AG04449 (cell line): ENCODE measurements around the gene REV1.

Experiments
- CTCF ChIA-PET: fragments of 350-600 bp; formaldehyde crosslinking; extraction: SDS; loops from one replicate; lab custom pipeline; 2021; ENCODE audit warnings: antibody characterized with exemption; lab: Yijun Ruan, JAX
- POLR2A ChIA-PET: fragments of 400-600, 350-600 bp; formaldehyde crosslinking; extraction: SDS; loops from one replicate; lab custom pipeline; 2020; ENCODE audit warnings: antibody characterized with exemption, inconsistent platforms; lab: Yijun Ruan, JAX
- DNase-seq: peaks from one replicate; pipeline ENCODE4 v3.0.0-alpha.2; 2010; ENCODE audit warnings: low read depth, low spot score
- H3K4me3 ChIP-seq: 2 replicates; pipeline ENCODE4 v1.5.1; 2011; ENCODE audit warnings: low read depth, mild to moderate bottlenecking, control low read depth, low read length
- TF ChIP-seq, protein P1 (sequence below): IDR thresholded peaks from one replicate; pipeline ENCODE4 v1.5.1; 2011; ENCODE audit warnings: mild to moderate bottlenecking, moderate library complexity, low read length, control low read depth, inconsistent platforms; ENCODE audit not compliant: insufficient read depth; ENCODE audit errors: missing control alignments

The REV1 gene

GRCh38 chr2:99488539-99489062 lies 1.2 kb downstream of the REV1 start:
- H3K4me3 ChIP-seq: peak overlapping the region; percentile 88
- DNase-seq: no peak
- POLR2A ChIA-PET: no interaction called here
- TF ChIP-seq, protein P1, sequence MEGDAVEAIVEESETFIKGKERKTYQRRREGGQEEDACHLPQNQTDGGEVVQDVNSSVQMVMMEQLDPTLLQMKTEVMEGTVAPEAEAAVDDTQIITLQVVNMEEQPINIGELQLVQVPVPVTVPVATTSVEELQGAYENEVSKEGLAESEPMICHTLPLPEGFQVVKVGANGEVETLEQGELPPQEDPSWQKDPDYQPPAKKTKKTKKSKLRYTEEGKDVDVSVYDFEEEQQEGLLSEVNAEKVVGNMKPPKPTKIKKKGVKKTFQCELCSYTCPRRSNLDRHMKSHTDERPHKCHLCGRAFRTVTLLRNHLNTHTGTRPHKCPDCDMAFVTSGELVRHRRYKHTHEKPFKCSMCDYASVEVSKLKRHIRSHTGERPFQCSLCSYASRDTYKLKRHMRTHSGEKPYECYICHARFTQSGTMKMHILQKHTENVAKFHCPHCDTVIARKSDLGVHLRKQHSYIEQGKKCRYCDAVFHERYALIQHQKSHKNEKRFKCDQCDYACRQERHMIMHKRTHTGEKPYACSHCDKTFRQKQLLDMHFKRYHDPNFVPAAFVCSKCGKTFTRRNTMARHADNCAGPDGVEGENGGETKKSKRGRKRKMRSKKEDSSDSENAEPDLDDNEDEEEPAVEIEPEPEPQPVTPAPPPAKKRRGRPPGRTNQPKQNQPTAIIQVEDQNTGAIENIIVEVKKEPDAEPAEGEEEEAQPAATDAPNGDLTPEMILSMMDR: no peak
- CTCF ChIA-PET: interaction anchor here (1.5 kb wide), 1 partner anchor 10 kb away, joined by 4 read pairs; no protein-coding TSS in a partner anchor

GRCh38 chr2:99487906-99488305 lies 1.9 kb downstream of the REV1 start:
- DNase-seq: no peak
- no peak overlapping the region for H3K4me3 ChIP-seq
- TF ChIP-seq, protein P1: no peak
- CTCF ChIA-PET: interaction anchor here (1.0 to 1.5 kb wide), 2 partner anchors 9 to 775 kb away, joined by 3 to 4 read pairs; no protein-coding TSS in a partner anchor
- POLR2A ChIA-PET: no interaction called here

GRCh38 chr2:99485824-99486223 lies 4.0 kb downstream of the REV1 start:
- CTCF ChIA-PET: interaction anchor here (1.1 kb wide), 2 partner anchors 9 to 148 kb away, joined by 3 to 4 read pairs; partner anchors contain the start of gene EIF5B

DNA sequence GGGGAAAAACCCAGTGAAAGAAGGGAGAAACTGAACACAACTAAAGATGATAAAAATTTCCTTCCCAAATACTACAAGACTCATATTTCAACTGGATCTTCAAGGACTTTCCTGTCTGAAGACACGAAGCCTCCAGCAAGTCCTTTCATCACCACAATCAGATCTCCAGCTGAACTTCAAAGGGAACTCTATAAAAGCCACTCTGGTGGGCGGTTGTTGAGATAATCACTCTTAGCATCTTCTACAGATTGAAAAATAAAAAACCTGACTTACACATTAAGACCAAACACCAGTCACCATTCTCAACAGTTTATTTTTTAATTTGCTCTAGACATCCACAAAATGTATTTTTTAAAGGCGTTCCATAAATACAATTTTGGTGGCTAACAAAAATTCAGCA lies 4.4 kb downstream of the REV1 start:
- ChIA-PET POLR2A (no interaction called here), CTCF (interaction anchor here (1.1 kb wide), 2 partner anchors 10 to 148 kb away, joined by 3 to 4 read pairs; partner anchors contain the start of gene EIF5B)
- TF ChIP-seq, protein P1: no peak
- no peak overlapping the region for H3K4me3 ChIP-seq
- no peak for DNase-seq

More at GRCh38 chr2:99485824-99486223, 4.0 kb downstream of the REV1 start:
- TF ChIP-seq, protein P1: no peak
- POLR2A ChIA-PET: no interaction called here
- no peak overlapping the region for H3K4me3 ChIP-seq
- DNase-seq: no peak

GRCh38 chr2:99484205-99484604 lies 5.6 kb downstream of the REV1 start:
- POLR2A ChIA-PET: no interaction called here
- H3K4me3 ChIP-seq: no peak overlapping the region
- CTCF ChIA-PET: no interaction called here
- TF ChIP-seq, protein P1: no peak
- DNase-seq: no peak

DNA sequence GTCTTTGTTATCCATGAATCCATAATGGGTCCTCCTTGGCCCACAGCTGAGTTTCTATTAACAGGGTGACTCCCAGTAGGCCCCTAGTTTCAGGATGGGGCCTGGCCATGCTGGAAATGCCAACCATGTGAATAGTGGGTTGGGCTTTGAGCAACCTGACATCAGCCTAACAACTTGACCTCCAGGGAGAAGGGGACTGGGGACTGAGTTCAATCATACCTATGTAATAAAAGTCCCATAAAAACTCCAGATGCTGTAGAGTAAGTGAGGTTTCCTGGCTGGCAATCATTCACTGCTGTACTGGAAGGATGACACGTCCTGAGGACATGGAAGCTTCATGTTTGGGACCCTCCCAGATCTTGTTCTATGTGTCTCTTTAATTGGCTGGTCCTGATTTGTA lies 7.9 kb downstream of the REV1 start:
- TF ChIP-seq, protein P1: no peak
- ChIA-PET POLR2A (interaction anchor here (0.5 kb wide), 1 partner anchor 31 kb away, joined by 5 read pairs; no protein-coding TSS in a partner anchor), CTCF (interaction anchor here (1.2 to 1.9 kb wide), 3 partner anchors 9 to 779 kb away, joined by 3 to 6 read pairs (median 5); partner anchors contain the start of genes EIF5B and REV1)
- H3K4me3 ChIP-seq: no peak overlapping the region
- DNase-seq: no peak
